ENCODE results near the gene ENO2. TPM values are rescaled to one million over a fixed set of nuclear protein-coding genes. Genes with fewer than 3 reads are reported as not detected.

Gene ENO2
- total RNA-seq, 1 donor from 2014 or later = 32.2 TPM

DNA sequence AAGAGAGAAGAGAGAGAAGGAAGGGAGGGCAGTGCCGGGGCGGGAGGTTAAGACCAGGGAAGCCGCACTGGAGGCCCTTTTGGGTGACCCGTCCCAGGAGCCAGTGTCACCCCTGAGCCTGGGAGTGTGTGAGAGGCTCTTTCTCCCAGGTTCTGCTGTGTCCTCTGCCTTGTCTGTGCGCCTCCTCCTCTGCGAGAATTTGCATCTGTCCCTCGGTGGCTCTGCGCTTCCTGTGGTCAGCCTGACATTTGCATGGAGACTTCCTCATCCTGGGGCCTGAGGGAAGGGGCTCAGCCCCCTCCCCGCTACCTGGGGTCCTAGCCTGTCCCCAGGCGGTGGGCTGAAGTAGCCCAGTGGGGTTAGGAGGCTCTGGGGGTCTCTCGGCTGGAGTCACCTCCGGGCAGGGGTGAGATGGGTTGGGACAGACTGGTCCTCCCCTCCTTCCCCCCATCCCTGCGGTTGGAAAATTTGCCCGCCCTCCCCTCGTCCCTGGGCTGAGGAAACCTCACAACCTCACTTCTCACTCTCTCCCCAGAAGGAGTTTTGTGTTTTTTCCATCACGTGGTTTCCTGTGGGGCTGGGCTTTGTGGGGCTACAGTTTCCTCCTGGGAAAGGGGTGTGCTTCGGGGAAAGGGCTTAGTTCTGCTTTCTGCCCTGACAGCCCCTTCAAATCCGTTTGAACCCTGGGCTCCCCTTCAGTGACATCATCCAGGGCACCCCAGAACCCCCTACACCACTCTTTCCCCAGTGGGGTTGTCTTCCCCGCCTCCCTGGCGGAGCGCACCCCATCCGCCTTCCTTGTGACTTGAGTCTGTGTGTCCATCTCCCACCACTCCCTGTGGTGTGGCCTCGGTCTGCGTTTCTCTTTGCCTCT lies 39.3 kb downstream of the ENO2 start:
- Mint-ChIP-seq H3K4me3 (no peak overlapping the region), H3K4me1 (ENCODE audit: unreplicated experiment) (peaks cover 5% of the 10 kb centered on the region), H3K9me3 (no peaks in the 10 kb centered on the region), H3K27ac (peak overlapping the region; percentile 59), H3K27me3 (no peaks in the 10 kb centered on the region), H3K36me3 (peaks cover 4% of the 10 kb centered on the region)
- no peak for DNase-seq (ENCODE audit: extremely low spot score, unreplicated experiment)
- TF ChIP-seq, protein P1, sequence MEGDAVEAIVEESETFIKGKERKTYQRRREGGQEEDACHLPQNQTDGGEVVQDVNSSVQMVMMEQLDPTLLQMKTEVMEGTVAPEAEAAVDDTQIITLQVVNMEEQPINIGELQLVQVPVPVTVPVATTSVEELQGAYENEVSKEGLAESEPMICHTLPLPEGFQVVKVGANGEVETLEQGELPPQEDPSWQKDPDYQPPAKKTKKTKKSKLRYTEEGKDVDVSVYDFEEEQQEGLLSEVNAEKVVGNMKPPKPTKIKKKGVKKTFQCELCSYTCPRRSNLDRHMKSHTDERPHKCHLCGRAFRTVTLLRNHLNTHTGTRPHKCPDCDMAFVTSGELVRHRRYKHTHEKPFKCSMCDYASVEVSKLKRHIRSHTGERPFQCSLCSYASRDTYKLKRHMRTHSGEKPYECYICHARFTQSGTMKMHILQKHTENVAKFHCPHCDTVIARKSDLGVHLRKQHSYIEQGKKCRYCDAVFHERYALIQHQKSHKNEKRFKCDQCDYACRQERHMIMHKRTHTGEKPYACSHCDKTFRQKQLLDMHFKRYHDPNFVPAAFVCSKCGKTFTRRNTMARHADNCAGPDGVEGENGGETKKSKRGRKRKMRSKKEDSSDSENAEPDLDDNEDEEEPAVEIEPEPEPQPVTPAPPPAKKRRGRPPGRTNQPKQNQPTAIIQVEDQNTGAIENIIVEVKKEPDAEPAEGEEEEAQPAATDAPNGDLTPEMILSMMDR (conservative IDR thresholded peaks at IDR 0.05) = no peak

DNA sequence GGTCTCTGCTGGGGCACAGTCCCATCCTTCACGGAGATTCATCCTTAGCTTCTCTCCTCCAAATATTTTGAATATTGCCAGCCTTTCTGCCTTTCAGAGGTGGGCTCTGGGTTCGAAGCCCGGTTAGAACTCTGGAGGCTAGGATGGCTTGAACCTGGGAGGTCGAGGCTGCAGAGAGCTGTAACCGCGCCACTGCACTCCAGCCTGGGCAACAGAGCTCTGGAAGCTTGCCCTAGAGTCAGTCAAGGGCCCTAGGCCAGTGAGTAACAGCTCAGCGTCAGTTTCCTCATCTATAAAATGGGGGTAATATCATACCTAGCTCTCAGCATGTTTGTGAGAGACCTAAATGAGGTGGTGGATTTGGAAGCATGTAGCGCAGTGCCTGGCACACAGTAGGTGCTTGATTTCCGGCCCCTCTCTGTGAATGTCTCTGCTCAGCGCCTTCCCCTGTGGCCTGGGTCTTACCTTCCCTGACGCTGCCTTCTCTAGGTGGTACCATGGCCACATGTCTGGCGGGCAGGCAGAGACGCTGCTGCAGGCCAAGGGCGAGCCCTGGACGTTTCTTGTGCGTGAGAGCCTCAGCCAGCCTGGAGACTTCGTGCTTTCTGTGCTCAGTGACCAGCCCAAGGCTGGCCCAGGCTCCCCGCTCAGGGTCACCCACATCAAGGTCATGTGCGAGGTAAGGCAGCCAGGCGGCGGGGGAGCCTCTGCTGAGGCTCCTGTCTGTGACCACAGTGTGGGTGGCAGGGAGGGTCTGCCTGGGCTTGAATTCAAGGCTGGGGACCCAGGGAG lies 40.1 kb downstream of the ENO2 start:
- H3K4me3 Mint-ChIP-seq = no peak overlapping the region
- DNase-seq (ENCODE audit: extremely low spot score, unreplicated experiment) = no peak
- peak overlapping the region; percentile 59 for H3K27ac Mint-ChIP-seq
- H3K4me1 Mint-ChIP-seq (ENCODE audit: unreplicated experiment) = peaks cover 5% of the 10 kb centered on the region
- TF ChIP-seq, protein P1 (conservative IDR thresholded peaks at IDR 0.05) = no peak
- no peaks in the 10 kb centered on the region for H3K27me3 Mint-ChIP-seq
- no peaks in the 10 kb centered on the region for H3K36me3 Mint-ChIP-seq
- no peaks in the 10 kb centered on the region for H3K9me3 Mint-ChIP-seq

DNA sequence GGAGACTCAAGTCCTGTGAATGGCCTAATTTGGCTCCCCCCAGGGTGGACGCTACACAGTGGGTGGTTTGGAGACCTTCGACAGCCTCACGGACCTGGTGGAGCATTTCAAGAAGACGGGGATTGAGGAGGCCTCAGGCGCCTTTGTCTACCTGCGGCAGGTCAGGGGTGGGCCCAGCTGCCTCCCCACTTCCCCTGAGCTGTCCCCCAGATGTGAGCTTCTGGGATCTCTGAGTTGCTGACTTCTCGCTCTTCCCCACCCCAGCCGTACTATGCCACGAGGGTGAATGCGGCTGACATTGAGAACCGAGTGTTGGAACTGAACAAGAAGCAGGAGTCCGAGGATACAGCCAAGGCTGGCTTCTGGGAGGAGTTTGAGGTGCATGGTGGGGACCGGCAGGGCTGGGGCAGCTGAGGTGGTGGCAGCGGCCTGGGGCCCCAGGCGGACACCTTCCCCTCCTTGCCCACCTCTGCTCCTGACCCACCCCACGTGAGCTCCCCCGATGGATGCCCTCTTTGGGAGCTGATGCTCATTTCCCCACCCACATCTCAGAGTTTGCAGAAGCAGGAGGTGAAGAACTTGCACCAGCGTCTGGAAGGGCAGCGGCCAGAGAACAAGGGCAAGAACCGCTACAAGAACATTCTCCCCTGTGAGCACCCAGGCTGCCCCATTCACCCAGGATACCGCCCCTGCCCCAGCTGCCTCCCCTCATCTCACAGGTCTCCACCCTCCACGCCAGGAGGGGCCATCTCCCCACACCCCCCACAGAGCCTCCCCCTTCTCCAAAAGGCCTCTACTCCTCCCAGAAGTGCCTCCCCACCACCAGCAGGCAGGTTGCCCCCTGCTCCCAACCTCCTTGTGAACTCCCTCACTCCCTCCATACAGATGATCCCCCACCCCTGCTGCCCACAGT lies 41.0 kb downstream of the ENO2 start:
- TF ChIP-seq, protein P1 (conservative IDR thresholded peaks at IDR 0.05) = no peak
- Mint-ChIP-seq H3K4me1 (ENCODE audit: unreplicated experiment) (peaks cover 5% of the 10 kb centered on the region), H3K4me3 (no peak overlapping the region), H3K36me3 (no peaks in the 10 kb centered on the region), H3K9me3 (no peaks in the 10 kb centered on the region), H3K27ac (no peak overlapping the region), H3K27me3 (no peaks in the 10 kb centered on the region)
- no peak for DNase-seq (ENCODE audit: extremely low spot score, unreplicated experiment)

DNA sequence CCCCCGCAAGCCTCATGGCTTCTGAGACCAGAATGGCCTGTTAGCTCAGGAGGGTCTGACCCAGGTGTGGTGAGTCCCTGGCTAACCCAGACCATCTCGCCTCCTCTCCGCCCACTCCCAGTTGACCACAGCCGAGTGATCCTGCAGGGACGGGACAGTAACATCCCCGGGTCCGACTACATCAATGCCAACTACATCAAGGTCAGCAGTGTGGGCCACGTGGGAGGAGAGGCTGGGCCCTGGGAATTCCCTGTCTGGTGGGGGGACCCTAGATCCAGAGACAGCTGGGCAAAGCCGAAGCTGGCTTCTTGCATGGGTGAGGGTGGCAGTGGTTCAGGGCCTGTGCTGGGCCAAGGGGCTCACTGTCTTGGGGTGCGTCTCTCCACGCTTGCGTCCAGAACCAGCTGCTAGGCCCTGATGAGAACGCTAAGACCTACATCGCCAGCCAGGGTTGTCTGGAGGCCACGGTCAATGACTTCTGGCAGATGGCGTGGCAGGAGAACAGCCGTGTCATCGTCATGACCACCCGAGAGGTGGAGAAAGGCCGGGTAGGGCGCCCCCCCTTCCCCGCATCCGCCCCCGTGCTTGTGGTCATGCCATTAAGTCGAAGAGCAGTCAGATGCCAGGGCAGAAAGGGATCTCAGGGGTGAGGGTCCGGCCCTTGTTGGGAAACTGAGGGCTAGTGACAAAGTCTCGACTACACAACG lies 41.8 kb downstream of the ENO2 start:
- H3K9me3 Mint-ChIP-seq = no peaks in the 10 kb centered on the region
- no peaks in the 10 kb centered on the region for H3K27me3 Mint-ChIP-seq
- H3K4me3 Mint-ChIP-seq = no peak overlapping the region
- H3K27ac Mint-ChIP-seq = no peak overlapping the region
- no peaks in the 10 kb centered on the region for H3K36me3 Mint-ChIP-seq
- no peak for DNase-seq (ENCODE audit: extremely low spot score, unreplicated experiment)
- H3K4me1 Mint-ChIP-seq (ENCODE audit: unreplicated experiment) = peaks cover 5% of the 10 kb centered on the region
- TF ChIP-seq, protein P1 (conservative IDR thresholded peaks at IDR 0.05) = no peak
